AG10803 (cell line): ENCODE measurements around the gene TULP3.

ENCODE experiments used
- DNase-seq: peaks from one replicate; pipeline ENCODE4 v3.0.0; 2010; ENCODE audit warnings: low read depth
- H3K4me3 ChIP-seq: 2 replicates; pipeline ENCODE4 v1.5.1; 2011; ENCODE audit warnings: mild to moderate bottlenecking, low read length, control low read depth
- CTCF ChIP-seq: conservative IDR thresholded peaks from 2 replicates; pipeline ENCODE4 v1.5.1; 2011; ENCODE audit warnings: mild to moderate bottlenecking, low read length, control low read depth, inconsistent platforms

The TULP3 gene

GRCh38 chr12:2930865-2931264, 40.2 kb downstream of the TULP3 start:
- DNase-seq = no peak
- no peak for TF ChIP-seq CTCF
- H3K4me3 ChIP-seq = no peak overlapping the region

GRCh38 chr12:2933586-2933985, 42.9 kb downstream of the TULP3 start:
- H3K4me3 ChIP-seq = no peak overlapping the region
- DNase-seq = no peak
- no peak for TF ChIP-seq CTCF

GRCh38 chr12:2934371-2934770, 43.7 kb downstream of the TULP3 start:
- DNase-seq = no peak
- no peak overlapping the region for H3K4me3 ChIP-seq

GRCh38 chr12:2936301-2936700, 45.6 kb downstream of the TULP3 start:
- no peak for TF ChIP-seq CTCF
- DNase-seq = no peak
- no peak overlapping the region for H3K4me3 ChIP-seq

More at GRCh38 chr12:2934371-2934770, 43.7 kb downstream of the TULP3 start:
- no peak for TF ChIP-seq CTCF

- TF ChIP-seq CTCF = no peak
- DNase-seq = no peak
- no peak overlapping the region for H3K4me3 ChIP-seq
Observed at GRCh38 chr12:2937500-2937899, 46.8 kb downstream of the TULP3 start.

- TF ChIP-seq CTCF = no peak
- no peak for DNase-seq
- H3K4me3 ChIP-seq = no peak overlapping the region
Observed at GRCh38 chr12:2939191-2939590, 48.5 kb downstream of the TULP3 start.

- no peak for DNase-seq
- H3K4me3 ChIP-seq = no peak overlapping the region
- TF ChIP-seq CTCF = no peak
Observed at GRCh38 chr12:2940564-2940963, 49.9 kb downstream of the TULP3 start.
